GM18508 (cell line): ENCODE measurements around the gene ZDHHC16.
"Not testable (repeated sequence)": the region's sequence is repeated elsewhere in the genome, so short reads cannot be mapped to it uniquely, and the experiment has no call there.

ENCODE experiments used
- ATAC-seq: cut with Tn5 transposase; IDR thresholded peaks from one replicate; pipeline ENCODE4 v1.9.1; 2021; ENCODE audit warnings: moderate number of reproducible peaks; ENCODE audit not compliant: insufficient read depth, unreplicated experiment

The ZDHHC16 gene

DNA sequence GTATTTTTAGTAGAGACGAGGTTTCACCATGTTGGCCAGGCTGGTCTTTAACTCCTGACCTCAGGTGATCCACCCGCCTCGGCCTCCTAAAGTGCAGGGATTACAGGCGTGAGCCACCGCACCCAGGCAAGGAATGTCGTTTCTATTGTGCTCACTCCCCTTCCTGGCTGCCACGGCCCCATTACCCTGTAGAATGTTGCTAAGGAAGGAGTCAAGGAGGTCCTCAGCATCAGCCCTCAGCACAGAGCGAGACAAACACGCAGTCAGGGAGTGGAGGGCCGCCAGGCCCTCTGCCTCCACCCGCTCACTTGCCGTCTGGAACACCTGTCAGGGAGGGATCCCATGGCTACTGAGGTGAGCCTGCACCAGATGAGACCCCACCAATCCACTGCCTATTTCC, 22.8 kb downstream of the ZDHHC16 start:
- not testable (repeated sequence) for ATAC-seq

GRCh38 chr10:97474918-97475317, 28.9 kb downstream of the ZDHHC16 start:
- no peak for ATAC-seq

DNA sequence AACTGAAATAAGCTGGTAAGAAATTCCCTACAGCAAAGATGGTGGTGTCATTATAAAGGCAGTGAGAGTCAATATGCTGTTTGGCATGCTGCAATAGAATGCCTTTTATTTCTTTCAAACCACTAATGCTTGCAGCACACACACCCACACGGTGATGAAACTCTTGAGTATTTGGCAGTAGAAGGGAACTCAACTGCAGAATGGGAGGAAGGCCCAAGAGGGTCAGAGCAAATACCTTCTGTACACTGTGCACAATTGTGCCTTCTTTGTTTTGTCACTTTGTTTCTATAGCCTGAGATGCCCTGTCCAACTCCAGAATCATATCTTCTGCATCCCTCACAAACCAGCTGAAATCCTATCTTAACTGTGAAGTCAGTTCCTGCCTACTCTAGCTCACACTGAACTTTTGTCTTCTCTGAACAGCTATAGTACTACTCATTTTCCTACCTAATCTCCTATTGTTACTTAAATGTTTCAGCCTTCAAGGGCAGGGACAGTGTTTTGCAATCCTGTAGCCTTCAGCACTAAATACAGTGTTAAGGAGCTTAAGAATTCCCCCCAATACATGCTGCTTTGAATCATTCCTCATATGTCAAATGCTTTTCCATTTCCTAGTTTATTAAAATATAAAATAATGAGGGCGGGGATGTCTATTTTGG, 30.1 kb downstream of the ZDHHC16 start:
- no peak for ATAC-seq

DNA sequence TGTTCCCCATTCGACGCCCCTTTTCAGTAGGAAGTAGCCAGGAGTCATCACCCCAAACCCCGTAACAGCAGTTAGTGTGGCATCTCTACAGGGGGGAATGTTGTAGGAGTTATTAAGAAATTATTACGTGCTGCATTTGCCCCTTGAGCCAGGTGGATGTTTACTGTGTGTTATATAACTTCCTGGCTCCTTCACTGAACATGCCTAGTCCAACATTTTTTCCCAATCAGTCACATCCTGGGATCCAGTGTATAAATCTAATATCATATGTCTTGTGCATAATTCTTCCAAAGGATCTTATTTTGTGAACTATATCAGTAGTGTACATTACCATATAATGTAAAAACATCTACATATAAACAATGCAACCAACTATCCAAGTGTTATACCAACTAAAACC, 33.4 kb downstream of the ZDHHC16 start:
- ATAC-seq = not testable (repeated sequence)

- ATAC-seq = no peak
Observed at GRCh38 chr10:97479939-97480338, 34.0 kb downstream of the ZDHHC16 start.

- no peak for ATAC-seq
Observed at GRCh38 chr10:97481071-97481470, 35.1 kb downstream of the ZDHHC16 start.

GRCh38 chr10:97482381-97482780, 36.4 kb downstream of the ZDHHC16 start:
- ATAC-seq = no peak

- ATAC-seq = no peak
Observed at GRCh38 chr10:97483506-97483905, 37.5 kb downstream of the ZDHHC16 start.

- ATAC-seq = no peak
Observed at GRCh38 chr10:97483921-97484320, 37.9 kb downstream of the ZDHHC16 start.

DNA sequence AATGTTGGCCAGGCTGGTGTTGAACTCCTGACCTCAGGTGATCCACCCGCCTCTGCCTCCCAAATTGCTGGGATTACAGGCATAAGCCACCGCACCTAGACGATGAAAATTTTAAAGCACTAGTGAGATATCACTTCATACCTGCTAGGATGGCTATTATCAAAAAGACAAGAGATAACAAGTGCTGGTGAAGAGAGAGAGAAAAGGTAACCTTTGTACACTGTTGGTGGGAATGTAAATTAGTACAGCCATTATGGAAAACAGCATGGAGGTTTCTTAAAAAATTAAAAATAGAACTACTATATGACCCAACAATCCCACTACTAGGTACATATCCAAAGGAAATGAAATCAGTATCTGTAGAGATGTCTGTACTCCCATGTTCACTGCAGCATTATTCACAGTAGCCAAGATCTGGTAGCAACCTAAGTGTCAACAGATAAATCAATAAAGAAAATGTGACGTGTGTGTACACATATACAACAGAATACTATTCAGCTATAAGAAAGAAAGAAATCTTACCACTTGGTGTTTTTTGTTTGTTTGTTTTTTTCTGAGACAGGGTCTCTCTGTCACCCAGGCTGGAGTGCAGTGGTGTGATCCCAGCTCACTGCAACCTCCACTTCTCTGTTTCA, 39.8 kb downstream of the ZDHHC16 start:
- no peak for ATAC-seq

DNA sequence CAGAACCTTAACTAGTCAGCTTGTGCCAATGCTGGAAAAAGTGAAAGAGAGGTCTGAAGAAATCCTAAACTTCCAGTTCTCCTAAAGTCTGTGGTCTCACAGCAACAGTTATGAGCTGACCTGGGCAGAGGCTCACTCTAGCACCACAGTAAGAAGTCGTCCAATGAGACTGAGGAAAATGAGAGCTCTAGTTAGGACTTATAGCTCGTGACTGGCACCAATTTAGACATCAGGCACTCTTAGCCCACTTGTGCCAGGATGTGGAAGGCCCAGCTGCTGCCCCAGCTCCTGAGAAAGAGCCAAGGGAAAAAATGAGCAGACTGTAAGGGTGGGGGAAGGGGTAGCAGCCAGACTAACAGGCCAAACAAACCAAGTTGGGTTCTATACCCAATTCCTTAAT, 44.6 kb downstream of the ZDHHC16 start:
- no peak for ATAC-seq

GRCh38 chr10:97494151-97494550, 48.2 kb downstream of the ZDHHC16 start:
- ATAC-seq = no peak

- no peak for ATAC-seq
Observed at GRCh38 chr10:97494863-97495506, 49.0 kb downstream of the ZDHHC16 start.

DNA sequence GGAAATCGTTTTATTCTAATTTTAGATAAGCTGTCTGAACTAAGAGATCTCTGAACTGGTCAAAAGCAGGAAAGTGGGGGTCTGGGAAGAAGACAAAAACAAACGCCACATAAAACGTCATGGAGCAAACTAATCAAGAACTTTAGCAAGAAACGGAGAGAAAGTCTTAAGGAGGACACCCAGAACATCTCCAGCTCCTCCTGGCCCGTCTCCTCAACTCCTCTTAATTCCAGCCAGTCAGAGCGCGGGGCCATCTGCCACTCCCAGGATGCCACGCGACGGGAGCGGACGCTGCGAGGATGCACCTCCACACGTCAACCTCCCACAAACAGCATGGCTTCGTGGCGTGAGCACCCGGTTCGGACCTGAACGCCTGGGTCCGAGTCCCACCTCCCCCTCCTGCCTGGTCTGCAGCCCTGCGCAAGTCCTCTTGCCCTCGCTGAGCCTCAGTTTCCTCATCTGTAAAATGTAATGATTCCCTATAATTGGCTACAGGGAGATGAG, 51.6 kb downstream of the ZDHHC16 start:
- ATAC-seq = no peak

DNA sequence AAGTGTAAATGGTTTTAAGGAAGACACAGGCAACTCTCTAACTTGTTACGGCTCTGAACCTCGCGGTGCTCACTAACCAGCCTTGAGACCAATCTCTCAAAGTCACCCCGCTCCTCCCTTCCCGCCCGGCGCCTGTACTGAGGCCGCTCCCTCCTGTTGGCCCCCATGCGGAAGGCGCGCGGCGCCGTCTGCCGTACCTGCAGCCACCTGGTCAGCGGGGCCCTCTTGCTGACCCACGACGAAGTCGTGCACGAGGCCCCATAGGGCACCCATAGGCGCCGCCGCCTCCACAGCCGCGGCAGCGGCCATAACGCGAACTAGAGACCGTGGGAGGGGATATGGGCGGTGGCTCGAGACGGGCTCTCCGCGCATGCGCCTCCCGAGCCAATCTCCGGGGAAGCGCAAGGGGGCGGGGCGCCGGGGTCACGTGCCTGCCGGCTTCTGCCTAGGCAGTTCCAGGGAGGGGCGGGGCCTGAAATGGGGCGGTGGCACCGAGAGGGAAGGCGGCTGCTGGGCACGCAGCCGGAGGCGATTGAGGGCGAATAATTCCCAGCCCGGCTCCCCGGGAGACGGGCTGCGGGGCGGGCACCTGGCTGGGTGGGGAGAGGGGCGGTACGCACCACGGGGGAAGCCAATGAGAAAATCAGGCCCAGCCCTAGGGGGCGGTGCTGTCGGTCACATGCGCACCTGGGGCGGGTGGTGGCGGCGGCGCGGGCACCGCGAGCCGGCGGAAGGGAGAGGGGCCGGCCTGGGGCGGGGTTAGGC, 52.3 kb downstream of the ZDHHC16 start, which contains the start of gene MMS19:
MMS19 (minus strand) TSS at position 347 of the 765 bp plus-strand sequence; CDS start at position 309, 38 bp downstream.
- peak; percentile 75 for ATAC-seq

GRCh38 chr10:97498841-97499560, 53.0 kb downstream of the ZDHHC16 start, which contains the start of gene UBTD1:
Gene UBTD1, plus strand, starts transcription at chr10:97498924. Its CDS starts 280 bp downstream, at chr10:97499204.
- no peak for ATAC-seq

- no peak for ATAC-seq
Observed at GRCh38 chr10:97499561-97500296, 53.8 kb downstream of the ZDHHC16 start.

GRCh38 chr10:97500297-97500575, 54.3 kb downstream of the ZDHHC16 start:
- ATAC-seq = no peak

GRCh38 chr10:97502916-97503315, 56.9 kb downstream of the ZDHHC16 start:
- ATAC-seq = no peak
